ENCODE results near the gene RPL13.

DNA sequence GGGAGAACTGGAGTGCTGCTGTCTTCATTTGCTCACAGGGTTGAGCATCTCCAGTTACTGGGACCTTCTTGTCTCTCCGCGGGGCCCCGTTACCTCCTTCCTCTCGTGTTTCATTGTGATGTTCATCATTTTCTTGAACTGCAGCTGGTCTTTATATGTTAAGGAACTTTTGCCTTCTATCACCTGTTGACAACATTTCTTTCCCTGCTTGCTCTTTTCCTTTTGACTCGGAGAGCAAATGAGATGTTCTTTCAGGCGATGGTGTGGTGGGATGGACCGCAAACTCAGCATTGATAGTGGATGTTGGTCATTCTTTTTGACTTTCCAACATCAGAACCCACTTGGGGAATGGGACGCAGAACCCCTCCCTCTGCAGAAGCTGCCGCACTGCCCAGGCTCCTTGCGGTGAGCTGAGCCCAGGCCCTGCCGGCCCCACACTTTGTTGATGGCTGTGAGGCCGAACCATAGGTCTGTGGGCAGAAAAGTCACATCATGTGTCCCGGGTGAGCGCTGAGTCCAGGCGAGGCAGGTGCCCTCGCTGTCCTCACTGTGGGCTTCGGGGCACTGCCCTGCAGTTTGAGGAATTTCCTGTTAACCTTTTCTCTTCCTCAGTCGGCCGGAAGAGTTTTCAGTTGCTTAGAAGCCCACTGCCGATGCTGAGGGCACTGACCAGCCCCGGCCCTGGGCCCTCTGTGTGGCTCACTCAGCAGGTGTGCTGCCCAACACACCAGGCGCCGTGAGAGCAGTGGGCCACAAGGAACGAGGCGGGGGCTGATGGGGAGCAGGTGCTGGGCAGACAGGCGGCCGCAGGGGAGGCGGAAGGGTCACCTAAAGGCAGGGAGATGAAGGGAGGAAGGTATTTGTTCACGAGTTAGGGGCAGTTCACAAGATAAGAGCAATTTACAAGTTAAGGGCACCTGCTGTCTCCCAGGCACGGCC, 7.4 kb downstream of the RPL13 start:
- no peak for TF ChIP-seq POLR2AphosphoS5 (IDR thresholded peaks at IDR 0.05; ENCODE audit: borderline replicate concordance, low read depth, low read length)
- no peak for TF ChIP-seq EZH2 (IDR thresholded peaks at IDR 0.05)

Measured in SK-N-MC (cell line).